PFSK-1 (cell line): ENCODE measurements around the gene RBBP8NL.

Source experiments
- POLR2AphosphoS5 ChIP-seq: IDR thresholded peaks from 2 replicates; pipeline ENCODE4 v1.6.1; 2012; ENCODE audit warnings: low read depth, mild to moderate bottlenecking, control low read depth, low read length, moderate library complexity
- SIN3A ChIP-seq: IDR thresholded peaks from 2 replicates; pipeline ENCODE4 v1.6.1; 2012; ENCODE audit warnings: mild to moderate bottlenecking, low read length, moderate library complexity, borderline replicate concordance; ENCODE audit not compliant: insufficient read depth
- TAF1 ChIP-seq: IDR thresholded peaks from 2 replicates; pipeline ENCODE4 v1.6.1; 2012; ENCODE audit warnings: low read length, control low read depth, borderline replicate concordance; ENCODE audit not compliant: insufficient read depth

GRCh38 chr20:62368392-62368975 lies 58.9 kb downstream of the RBBP8NL start:
- no peak for TF ChIP-seq SIN3A
- TF ChIP-seq POLR2AphosphoS5 = no peak
- TF ChIP-seq TAF1 = no peak
